A673 (cell line): Measurements from ENCODE around the gene NCKAP5.

Experiments used
- CTCF ChIP-seq: fragments of 300-800, 200-600 bp; sonication (generic); conservative IDR thresholded peaks from 2 replicates; pipeline ENCODE4 v1.5.1; 2017; ENCODE audit warnings: low read depth, mild to moderate bottlenecking, antibody characterized with exemption, low read length, moderate library complexity, mixed read lengths
- EZH2 ChIP-seq: fragments of 200-600 bp; sonication (generic); IDR thresholded peaks from 2 replicates; pipeline ENCODE4 v1.6.1; 2017; ENCODE audit warnings: borderline replicate concordance, low read depth, mild to moderate bottlenecking, mixed read lengths, antibody characterized with exemption, low read length; ENCODE audit not compliant: poor library complexity, severe bottlenecking

- no peak for TF ChIP-seq CTCF
- no peak for TF ChIP-seq EZH2
These were observed 226.7 kb downstream of the NCKAP5 start for GRCh38 chr2:133341575-133341974.
